H1 (cell line): ENCODE results near the gene SUMF2. TPM values are rescaled to one million over a fixed set of nuclear protein-coding genes. Genes with fewer than 3 reads are reported as not detected.

Source experiments
- ASH2L ChIP-seq: fragments of 200-600, 300-600 bp; sonication (generic); IDR thresholded peaks from one replicate; pipeline ENCODE4 v1.7.1; 2017; ENCODE audit warnings: low read length
- ATF3 ChIP-seq: IDR thresholded peaks from 2 replicates; pipeline ENCODE4 v1.6.1; 2011; ENCODE audit warnings: low read depth, mild to moderate bottlenecking, low read length; ENCODE audit not compliant: insufficient read depth
- BACH1 ChIP-seq: IDR thresholded peaks from 2 replicates; pipeline ENCODE4 v1.6.1; 2012; ENCODE audit warnings: low read length, improper control_type of control experiment
- BRCA1 ChIP-seq: IDR thresholded peaks from 2 replicates; pipeline ENCODE4 v1.6.1; 2012; ENCODE audit warnings: low read depth, low read length, improper control_type of control experiment
- CEBPB ChIP-seq: IDR thresholded peaks from 2 replicates; pipeline ENCODE4 v1.6.1; 2012; ENCODE audit warnings: low read depth, low read length
- CHD2 ChIP-seq: IDR thresholded peaks from 2 replicates; pipeline ENCODE4 v1.6.1; 2012; ENCODE audit warnings: low read length, improper control_type of control experiment
- CREB1 ChIP-seq: IDR thresholded peaks from 2 replicates; pipeline ENCODE4 v1.6.1; 2012; ENCODE audit warnings: inconsistent platforms
- EGR1 ChIP-seq: IDR thresholded peaks from 2 replicates; pipeline ENCODE4 v1.6.1; 2011; ENCODE audit warnings: low read depth, low read length, borderline replicate concordance
- GTF2F1 ChIP-seq: IDR thresholded peaks from 2 replicates; pipeline ENCODE4 v1.6.1; 2012; ENCODE audit warnings: low read depth, low read length, improper control_type of control experiment, borderline replicate concordance
- HDAC2 ChIP-seq, 2 experiments: fragments of 300-600 bp in 1 of 2; sonication (generic) in 1 of 2; IDR thresholded peaks; 2 replicates each; pipeline ENCODE4 v1.6.1; 2011 to 2012; ENCODE audit warnings: low read depth in 2 of 2, low read length in 2 of 2, mild to moderate bottlenecking in 2 of 2, moderate library complexity in 2 of 2, borderline replicate concordance in 1 of 2, inconsistent platforms in 1 of 2
- JUND ChIP-seq: IDR thresholded peaks from 2 replicates; pipeline ENCODE4 v1.6.1; 2011; ENCODE audit warnings: mild to moderate bottlenecking, improper control_type of control experiment, low read length
- KDM1A ChIP-seq: fragments of 200-600, 300-600 bp; sonication (generic); IDR thresholded peaks from 2 replicates; pipeline ENCODE4 v1.7.1; 2016; ENCODE audit warnings: mild to moderate bottlenecking, low read length, borderline replicate concordance
- MAFK ChIP-seq: IDR thresholded peaks from 2 replicates; pipeline ENCODE4 v1.6.1; 2012; ENCODE audit warnings: low read depth, mild to moderate bottlenecking, improper control_type of control experiment, low read length
- PHF8 ChIP-seq: fragments of 200-600 bp; sonication (generic); conservative IDR thresholded peaks from 2 replicates; pipeline ENCODE4 v1.7.1; 2012; ENCODE audit warnings: low read depth, mild to moderate bottlenecking, inconsistent platforms, low read length, moderate library complexity
- POLR2AphosphoS5 ChIP-seq: IDR thresholded peaks from 2 replicates; pipeline ENCODE4 v1.6.1; 2011; ENCODE audit warnings: low read depth, low read length
- SP1 ChIP-seq: IDR thresholded peaks from 2 replicates; pipeline ENCODE4 v1.6.1; 2011; ENCODE audit warnings: low read depth, low read length
- SP2 ChIP-seq: IDR thresholded peaks from 2 replicates; pipeline ENCODE4 v1.6.1; 2012; ENCODE audit warnings: mild to moderate bottlenecking, low read length, inconsistent platforms
- SUZ12 ChIP-seq: fragments of 200-600 bp; sonication (generic); IDR thresholded peaks from 2 replicates; pipeline ENCODE4 v1.6.1; 2012; ENCODE audit warnings: mild to moderate bottlenecking, inconsistent platforms, low read length, moderate library complexity, mixed read lengths
- TAF1 ChIP-seq: IDR thresholded peaks from 2 replicates; pipeline ENCODE4 v1.6.1; 2011; ENCODE audit warnings: mild to moderate bottlenecking, low read depth, low read length
- USF2 ChIP-seq: IDR thresholded peaks from 2 replicates; pipeline ENCODE4 v1.6.1; 2011; ENCODE audit warnings: low read length, improper control_type of control experiment
- YY1 ChIP-seq: IDR thresholded peaks from 2 replicates; pipeline ENCODE4 v1.6.1; 2011; ENCODE audit warnings: low read depth, mild to moderate bottlenecking, low read length
- polyA plus RNA-seq, 7 experiments: library from polyadenylated mRNA; depleted of rRNA in 3 of 7; stranded (reverse) in 5 of 7; unstranded in 2 of 7; fragments of >200 nt in 5 of 7; fragments of 200-250 nt in 2 of 7; gene quantifications; 1 replicate in 5 of 7; 2 replicates in 1 of 7; 4 replicates in 1 of 7; pipeline versions ENCODE4 v1.2.1 to v1.2.3, GENCODE V29; 2011 to 2013; ENCODE audit warnings: missing spikeins in 2 of 7, mixed read lengths in 2 of 7
- total RNA-seq: library from RNA; stranded (reverse); fragmentation: NEBNext Ultra II Directional; extraction: Animal tissue kit (Norgen Biotek cat#: 25700); gene quantifications from 2 replicates; pipeline ENCODE4 v1.2.1, GENCODE V29; 2021

Gene SUMF2
- total and polyA plus RNA-seq, 2 of the 8 experiments (the other 6 are each of a cell fraction or from before 2014, with no cell fraction given): 39.8 to 59.2 TPM

GRCh38 chr7:56051339-56052191 is 12.5 kb upstream of the SUMF2 start, which contains the start of the genes CCT6A and PSPH (continued):
- TF ChIP-seq USF2 (no peak), PHF8 (peak; percentile 91), ASH2L (peak; percentile 29), JUND (no peak), CEBPB (no peak), POLR2AphosphoS5 (peak; percentile 91), CHD2 (peak; percentile 81), ATF3 (no peak), SP1 (peak; percentile 87), GTF2F1 (peak; percentile 50; the same call in 1 of the 2 replicates), BACH1 (no peak; the same call in 1 of the 2 replicates), SUZ12 (no peak), BRCA1 (peak; percentile 61; the same call in 1 of the 2 replicates), TAF1 (peak; percentile 98), KDM1A (no peak; the same call in 1 of the 2 replicates), EGR1 (no peak), HDAC2 (IDR thresholded peaks at IDR 0.05; ENCODE audit: borderline replicate concordance in 1 of 2, low read depth in 2 of 2, low read length in 2 of 2) (no peak; a peak in 1 of 4 replicates), SP2 (0 out of 2 replicates have a peak, but pooled peaks have one; percentile 12), YY1 (peak; percentile 91), MAFK (no peak), CREB1 (peak; percentile 83)
